ENCODE results near the gene KCNC2.

Gene KCNC2

GRCh38 chr12:75209812-75210138, at the start of gene KCNC2:
KCNC2 (minus strand) TSS chr12:75209839.
- H3K4me3 ChIP-seq (ENCODE audit: low read length), result peak within 1 kb of the TSS; percentile 73
- no peak within 1 kb of the TSS for H3K9ac ChIP-seq (ENCODE audit: low read depth, low read length)
- H3K27ac ChIP-seq (ENCODE audit: low read length), result no peak within 1 kb of the TSS
- peaks cover 69% of the 10 kb centered on the region for H3K27me3 ChIP-seq (ENCODE audit: insufficient read depth, low read length)
- H3K36me3 ChIP-seq (ENCODE audit: insufficient read depth, low read depth, low read length), result no peaks in the 10 kb centered on the region
- peaks cover 6% of the 10 kb centered on the region for H3K4me1 ChIP-seq (ENCODE audit: insufficient read depth, low read length)
- no peaks in the 10 kb centered on the region for H3K9me3 ChIP-seq (ENCODE audit: insufficient read depth, low read depth, low read length)

- Histone ChIP-seq H3K36me3 (ENCODE audit: insufficient read depth, low read depth, low read length) (no peaks in the 10 kb centered on the region), H3K27ac (ENCODE audit: low read length) (no peak overlapping the region), H3K9ac (ENCODE audit: low read depth, low read length) (no peak overlapping the region), H3K9me3 (ENCODE audit: insufficient read depth, low read depth, low read length) (no peaks in the 10 kb centered on the region), H3K4me1 (ENCODE audit: insufficient read depth, low read length) (peaks cover 5% of the 10 kb centered on the region; the same call in 1 of the 2 replicates), H3K4me3 (ENCODE audit: low read length) (0 out of 2 replicates have a peak overlapping the region, but pooled peaks have one; percentile 18), H3K27me3 (ENCODE audit: insufficient read depth, low read length) (no peaks in the 10 kb centered on the region)
Measured at GRCh38 chr12:75259143-75259542, 49.5 kb upstream of the KCNC2 start.

GRCh38 chr12:75257510-75257909, 47.9 kb upstream of the KCNC2 start:
- Histone ChIP-seq H3K4me3 (ENCODE audit: low read length) (no peak overlapping the region), H3K27me3 (ENCODE audit: insufficient read depth, low read length) (no peaks in the 10 kb centered on the region), H3K9ac (ENCODE audit: low read depth, low read length) (no peak overlapping the region), H3K9me3 (ENCODE audit: insufficient read depth, low read depth, low read length) (no peaks in the 10 kb centered on the region), H3K36me3 (ENCODE audit: insufficient read depth, low read depth, low read length) (no peaks in the 10 kb centered on the region), H3K27ac (ENCODE audit: low read length) (no peak overlapping the region), H3K4me1 (ENCODE audit: insufficient read depth, low read length) (peaks cover 5% of the 10 kb centered on the region; the same call in 1 of the 2 replicates)

- no peak overlapping the region for H3K27ac ChIP-seq (ENCODE audit: low read length)
Measured at GRCh38 chr12:75245108-75245507, 35.5 kb upstream of the KCNC2 start.

GRCh38 chr12:75239987-75240386, 30.3 kb upstream of the KCNC2 start:
- no peaks in the 10 kb centered on the region for H3K4me1 ChIP-seq (ENCODE audit: insufficient read depth, low read length)
- H3K4me3 ChIP-seq (ENCODE audit: low read length), result no peak overlapping the region
- no peak overlapping the region for H3K9ac ChIP-seq (ENCODE audit: low read depth, low read length)
- H3K27me3 ChIP-seq (ENCODE audit: insufficient read depth, low read length), result no peaks in the 10 kb centered on the region
- H3K36me3 ChIP-seq (ENCODE audit: insufficient read depth, low read depth, low read length), result no peaks in the 10 kb centered on the region
- no peaks in the 10 kb centered on the region; the same call in 1 of the 2 replicates for H3K9me3 ChIP-seq (ENCODE audit: insufficient read depth, low read depth, low read length)
- H3K27ac ChIP-seq (ENCODE audit: low read length), result no peak overlapping the region

More at GRCh38 chr12:75245108-75245507, 35.5 kb upstream of the KCNC2 start:
- no peak overlapping the region for H3K4me3 ChIP-seq (ENCODE audit: low read length)
- no peaks in the 10 kb centered on the region for H3K4me1 ChIP-seq (ENCODE audit: insufficient read depth, low read length)
- no peak overlapping the region for H3K9ac ChIP-seq (ENCODE audit: low read depth, low read length)
- no peaks in the 10 kb centered on the region; the same call in 1 of the 2 replicates for H3K9me3 ChIP-seq (ENCODE audit: insufficient read depth, low read depth, low read length)
- H3K36me3 ChIP-seq (ENCODE audit: insufficient read depth, low read depth, low read length), result no peaks in the 10 kb centered on the region
- no peaks in the 10 kb centered on the region for H3K27me3 ChIP-seq (ENCODE audit: insufficient read depth, low read length)

GRCh38 chr12:75236206-75236605, 26.6 kb upstream of the KCNC2 start:
- H3K4me3 ChIP-seq (ENCODE audit: low read length), result no peak overlapping the region
- no peaks in the 10 kb centered on the region for H3K27me3 ChIP-seq (ENCODE audit: insufficient read depth, low read length)
- H3K9me3 ChIP-seq (ENCODE audit: insufficient read depth, low read depth, low read length), result no peaks in the 10 kb centered on the region; the same call in 1 of the 2 replicates
- no peaks in the 10 kb centered on the region for H3K4me1 ChIP-seq (ENCODE audit: insufficient read depth, low read length)
- H3K27ac ChIP-seq (ENCODE audit: low read length), result no peak overlapping the region
- H3K36me3 ChIP-seq (ENCODE audit: insufficient read depth, low read depth, low read length), result no peaks in the 10 kb centered on the region
- H3K9ac ChIP-seq (ENCODE audit: low read depth, low read length), result no peak overlapping the region

- no peaks in the 10 kb centered on the region for H3K36me3 ChIP-seq (ENCODE audit: insufficient read depth, low read depth, low read length)
- H3K9ac ChIP-seq (ENCODE audit: low read depth, low read length), result no peak overlapping the region
- no peaks in the 10 kb centered on the region for H3K27me3 ChIP-seq (ENCODE audit: insufficient read depth, low read length)
- no peak overlapping the region for H3K27ac ChIP-seq (ENCODE audit: low read length)
- no peaks in the 10 kb centered on the region for H3K9me3 ChIP-seq (ENCODE audit: insufficient read depth, low read depth, low read length)
- no peak overlapping the region for H3K4me3 ChIP-seq (ENCODE audit: low read length)
- H3K4me1 ChIP-seq (ENCODE audit: insufficient read depth, low read length), result no peaks in the 10 kb centered on the region
Measured at GRCh38 chr12:75227132-75227531, 17.5 kb upstream of the KCNC2 start.

- H3K9me3 ChIP-seq (ENCODE audit: insufficient read depth, low read depth, low read length), result no peaks in the 10 kb centered on the region
- H3K4me3 ChIP-seq (ENCODE audit: low read length), result no peak overlapping the region
- H3K27ac ChIP-seq (ENCODE audit: low read length), result no peak overlapping the region
- H3K4me1 ChIP-seq (ENCODE audit: insufficient read depth, low read length), result peaks cover 3% of the 10 kb centered on the region
- H3K27me3 ChIP-seq (ENCODE audit: insufficient read depth, low read length), result peaks cover 46% of the 10 kb centered on the region
- no peaks in the 10 kb centered on the region for H3K36me3 ChIP-seq (ENCODE audit: insufficient read depth, low read depth, low read length)
- no peak overlapping the region for H3K9ac ChIP-seq (ENCODE audit: low read depth, low read length)
Measured at GRCh38 chr12:75212072-75212471, 2.4 kb upstream of the KCNC2 start.

- Histone ChIP-seq H3K4me3 (ENCODE audit: low read length) (peak overlapping the region; percentile 73), H3K36me3 (ENCODE audit: insufficient read depth, low read depth, low read length) (no peaks in the 10 kb centered on the region), H3K9ac (ENCODE audit: low read depth, low read length) (no peak overlapping the region), H3K9me3 (ENCODE audit: insufficient read depth, low read depth, low read length) (no peaks in the 10 kb centered on the region), H3K27me3 (ENCODE audit: insufficient read depth, low read length) (peaks cover 70% of the 10 kb centered on the region), H3K27ac (ENCODE audit: low read length) (no peak overlapping the region), H3K4me1 (ENCODE audit: insufficient read depth, low read length) (peaks cover 6% of the 10 kb centered on the region)
Measured at GRCh38 chr12:75208856-75209811, 505 bp downstream of the KCNC2 start.

GRCh38 chr12:75207338-75208083, 2.1 kb downstream of the KCNC2 start:
- Histone ChIP-seq H3K9me3 (ENCODE audit: insufficient read depth, low read depth, low read length) (no peaks in the 10 kb centered on the region), H3K4me1 (ENCODE audit: insufficient read depth, low read length) (peaks cover 6% of the 10 kb centered on the region), H3K27me3 (ENCODE audit: insufficient read depth, low read length) (peaks cover 70% of the 10 kb centered on the region), H3K4me3 (ENCODE audit: low read length) (peak overlapping the region; percentile 73), H3K36me3 (ENCODE audit: insufficient read depth, low read depth, low read length) (no peaks in the 10 kb centered on the region), H3K27ac (ENCODE audit: low read length) (no peak overlapping the region), H3K9ac (ENCODE audit: low read depth, low read length) (no peak overlapping the region)

- H3K36me3 ChIP-seq (ENCODE audit: insufficient read depth, low read depth, low read length), result no peaks in the 10 kb centered on the region
- H3K27me3 ChIP-seq (ENCODE audit: insufficient read depth, low read length), result peaks cover 58% of the 10 kb centered on the region
- no peaks in the 10 kb centered on the region for H3K9me3 ChIP-seq (ENCODE audit: insufficient read depth, low read depth, low read length)
- no peak overlapping the region for H3K4me3 ChIP-seq (ENCODE audit: low read length)
- no peak overlapping the region for H3K27ac ChIP-seq (ENCODE audit: low read length)
- H3K4me1 ChIP-seq (ENCODE audit: insufficient read depth, low read length), result peaks cover 6% of the 10 kb centered on the region
- H3K9ac ChIP-seq (ENCODE audit: low read depth, low read length), result no peak overlapping the region
Measured at GRCh38 chr12:75205558-75205957, 4.1 kb downstream of the KCNC2 start.
